ENCODE measurements around the gene TCP1. TPM values are rescaled to one million over a fixed set of nuclear protein-coding genes. Genes with fewer than 3 reads are reported as not detected.
"Not testable (repeated sequence)": the region's sequence is repeated elsewhere in the genome, so short reads cannot be mapped to it uniquely, and the experiment has no call there.

TCP1 gene
- total RNA-seq, 4 donors from 2014 or later = 103 to 140 (median 121) TPM

DNA sequence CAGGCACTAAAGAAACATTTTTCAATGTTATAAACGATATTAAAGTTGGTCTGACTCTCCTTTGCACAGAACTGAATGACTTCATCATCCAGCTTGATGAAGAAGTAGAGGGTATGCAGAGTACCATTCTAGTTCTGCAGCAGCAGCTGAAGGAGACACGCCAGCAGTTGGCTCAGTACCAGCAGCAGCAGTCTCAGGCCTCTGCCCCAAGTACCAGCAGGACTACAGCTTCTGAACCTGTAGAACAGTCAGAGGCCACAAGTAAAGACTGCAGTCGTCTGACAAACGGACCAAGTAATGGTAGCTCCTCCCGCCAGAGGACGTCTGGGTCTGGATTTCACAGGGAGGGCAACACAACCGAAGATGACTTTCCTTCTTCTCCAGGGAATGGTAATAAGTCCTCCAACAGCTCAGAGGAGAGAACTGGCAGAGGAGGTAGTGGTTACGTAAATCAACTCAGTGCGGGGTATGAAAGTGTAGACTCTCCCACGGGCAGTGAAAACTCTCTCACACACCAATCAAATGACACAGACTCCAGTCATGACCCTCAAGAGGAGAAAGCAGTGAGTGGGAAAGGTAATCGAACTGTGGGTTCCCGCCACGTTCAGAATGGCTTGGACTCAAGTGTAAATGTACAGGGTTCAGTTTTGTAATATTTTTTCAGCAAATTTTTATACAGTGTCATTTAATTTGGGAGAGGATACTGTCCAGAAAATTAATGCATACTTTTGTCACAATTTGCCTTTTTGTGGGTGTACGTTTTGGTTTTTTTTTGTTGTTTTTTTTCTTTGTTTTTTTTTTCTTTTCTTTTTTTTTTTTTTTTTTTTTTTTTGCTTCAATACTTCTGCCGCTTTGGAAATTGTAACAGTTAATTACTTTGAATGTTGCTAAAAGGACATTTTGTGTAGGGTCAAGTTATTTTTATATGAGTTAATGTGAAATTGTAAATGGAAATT, 34.2 kb downstream of the TCP1 start:
- intact Hi-C loops (cut with DNase I) = no loop called here
- DNase-seq (ENCODE audit: extremely low spot score) = no peak

GRCh38 chr6:159754401-159754800, 35.0 kb downstream of the TCP1 start:
- 83% methylated on average over 2 of the region's 2 CpGs for WGBS

More for the DNA sequence above, 34.2 kb downstream of the TCP1 start:
- H3K27me3 ChIP-seq = no peaks in the 10 kb centered on the region
- 71% methylated on average over 15 of the region's 15 CpGs for WGBS
- TF ChIP-seq EP300 (IDR thresholded peaks at IDR 0.05) = no peak
- no peak for TF ChIP-seq POLR2A (IDR thresholded peaks at IDR 0.05; ENCODE audit: low read depth)
- no peak for TF ChIP-seq CTCF (IDR thresholded peaks at IDR 0.05)
- TF ChIP-seq POLR2AphosphoS5 (IDR thresholded peaks at IDR 0.05) = no peak
- no peak overlapping the region for H3K27ac ChIP-seq (replicated peaks in 1 of 4)
- peaks cover 5 to 82% (median 69%) of the 10 kb centered on the region in 4 donors for H3K36me3 ChIP-seq
- no peak overlapping the region for H3K4me3 ChIP-seq
- peaks cover 0 to 11% (median 4%) of the 10 kb centered on the region in 4 donors for H3K4me1 ChIP-seq
- no peaks in the 10 kb centered on the region for H3K9me3 ChIP-seq

DNA sequence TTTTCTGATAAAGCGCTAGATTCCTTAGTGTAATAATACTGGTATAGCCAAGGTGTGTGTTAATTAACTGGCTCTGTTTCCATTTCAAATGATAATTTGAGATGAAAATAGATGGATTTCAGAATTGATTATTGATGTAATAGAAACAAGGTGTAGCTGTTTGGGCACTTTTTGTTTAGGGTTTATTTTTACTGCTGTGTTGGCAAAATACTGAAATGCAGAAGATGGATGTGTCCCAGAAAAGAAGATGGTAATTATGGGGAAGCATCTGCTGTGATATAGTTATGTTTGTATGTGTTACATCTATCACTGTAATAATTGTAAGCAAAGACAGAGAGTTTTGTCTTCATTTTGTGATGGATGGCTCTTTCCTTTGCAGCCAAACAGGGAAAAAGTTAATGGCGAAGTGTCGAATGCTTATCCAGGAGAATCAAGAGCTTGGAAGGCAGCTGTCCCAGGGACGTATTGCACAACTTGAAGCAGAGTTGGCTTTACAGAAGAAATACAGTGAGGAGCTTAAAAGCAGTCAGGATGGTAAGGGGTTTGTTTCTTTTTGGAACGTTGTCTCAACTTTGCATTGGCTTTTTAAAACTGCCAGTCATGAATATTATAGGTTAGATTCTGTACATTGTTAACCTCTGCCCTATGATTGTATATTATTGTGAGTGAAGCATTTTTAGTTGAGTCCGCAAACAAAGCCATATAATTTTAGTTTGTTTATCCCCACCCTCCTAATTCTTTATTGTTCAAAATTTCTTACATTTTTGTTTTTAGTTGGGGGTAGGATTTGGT, 36.1 kb downstream of the TCP1 start:
- no peak for TF ChIP-seq EP300 (IDR thresholded peaks at IDR 0.05)
- no peak for TF ChIP-seq CTCF (IDR thresholded peaks at IDR 0.05)
- TF ChIP-seq POLR2A (IDR thresholded peaks at IDR 0.05; ENCODE audit: low read depth) = no peak
- no peak for TF ChIP-seq POLR2AphosphoS5 (IDR thresholded peaks at IDR 0.05)
- Histone ChIP-seq H3K27ac (replicated peaks in 1 of 4) (no peak overlapping the region), H3K27me3 (no peaks in the 10 kb centered on the region), H3K9me3 (no peaks in the 10 kb centered on the region), H3K4me3 (no peak overlapping the region), H3K36me3 (peaks cover 21 to 96% (median 79%) of the 10 kb centered on the region in 4 donors), H3K4me1 (peaks cover 0 to 9% (median 0%) of the 10 kb centered on the region in 4 donors)
- 85% methylated on average over 6 of the region's 6 CpGs for WGBS
- DNase-seq (ENCODE audit: extremely low spot score) = no peak
- intact Hi-C loops (cut with DNase I) = no loop called here

More at GRCh38 chr6:159754401-159754800, 35.0 kb downstream of the TCP1 start:
- no peak for DNase-seq (ENCODE audit: extremely low spot score)
- Histone ChIP-seq H3K4me1 (peaks cover 0 to 9% (median 0%) of the 10 kb centered on the region in 4 donors), H3K4me3 (no peak overlapping the region), H3K27ac (replicated peaks in 1 of 4) (no peak overlapping the region), H3K9me3 (no peaks in the 10 kb centered on the region), H3K27me3 (no peaks in the 10 kb centered on the region), H3K36me3 (peaks cover 11 to 90% (median 77%) of the 10 kb centered on the region in 4 donors)
- no peak for TF ChIP-seq CTCF (IDR thresholded peaks at IDR 0.05)
- TF ChIP-seq POLR2AphosphoS5 (IDR thresholded peaks at IDR 0.05) = no peak
- TF ChIP-seq EP300 (IDR thresholded peaks at IDR 0.05) = no peak
- TF ChIP-seq POLR2A (IDR thresholded peaks at IDR 0.05; ENCODE audit: low read depth) = no peak
- intact Hi-C loops (cut with DNase I) = no loop called here

DNA sequence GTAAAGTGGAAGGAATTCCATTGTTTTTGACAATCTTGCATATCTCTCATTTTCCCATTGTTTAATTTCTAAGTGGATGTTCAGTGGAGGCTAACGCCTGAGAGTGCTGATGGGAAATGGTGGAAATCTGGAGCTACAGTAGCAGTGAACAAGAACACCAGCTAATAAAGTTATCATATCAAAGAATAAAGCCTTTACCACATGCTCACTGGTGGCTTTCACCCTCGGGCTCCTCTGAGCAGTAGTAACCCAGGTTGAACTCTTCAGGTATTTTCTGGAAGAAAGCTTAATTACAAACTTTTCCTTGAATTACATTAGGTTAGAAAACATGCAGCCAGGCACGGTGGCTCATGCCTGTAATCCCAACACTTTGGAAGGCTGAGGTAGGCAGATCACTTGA, 38.0 kb downstream of the TCP1 start:
- intact Hi-C loops (cut with DNase I) = no loop called here
- no peak for DNase-seq (ENCODE audit: extremely low spot score)
- Histone ChIP-seq H3K9me3 (no peaks in the 10 kb centered on the region), H3K27me3 (no peaks in the 10 kb centered on the region), H3K36me3 (peaks cover 27 to 96% (median 77%) of the 10 kb centered on the region in 4 donors), H3K27ac (replicated peaks in 1 of 4) (no peak overlapping the region), H3K4me3 (no peak overlapping the region), H3K4me1 (peaks cover 0 to 9% (median 0%) of the 10 kb centered on the region in 4 donors)
- TF ChIP-seq POLR2AphosphoS5 (IDR thresholded peaks at IDR 0.05) (no peak), CTCF (IDR thresholded peaks at IDR 0.05) (no peak), EP300 (IDR thresholded peaks at IDR 0.05) (no peak)
- WGBS = 82% methylated on average over 3 of the region's 3 CpGs

DNA sequence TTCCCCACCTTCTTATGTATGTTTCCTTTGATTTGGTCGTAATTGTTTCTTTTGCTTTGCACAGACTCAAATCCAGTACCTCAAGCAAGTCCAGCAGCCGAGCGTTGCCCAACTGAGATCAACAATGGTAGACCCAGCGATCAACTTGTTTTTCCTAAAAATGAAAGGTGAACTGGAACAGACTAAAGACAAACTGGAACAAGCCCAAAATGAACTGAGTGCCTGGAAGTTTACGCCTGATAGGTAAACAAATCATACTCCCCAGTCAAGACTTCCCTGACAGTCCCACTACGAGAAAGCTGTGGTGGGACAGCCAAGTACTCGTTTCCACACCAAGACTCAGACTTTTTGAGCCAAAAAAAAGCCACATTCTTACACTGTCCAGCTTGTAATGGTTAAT, 41.3 kb downstream of the TCP1 start:
- intact Hi-C loops (cut with DNase I); H3K9me3 ChIP-seq; H3K27me3 ChIP-seq; DNase-seq (ENCODE audit: extremely low spot score); H3K4me1 ChIP-seq; H3K4me3 ChIP-seq; H3K27ac ChIP-seq (replicated peaks in 1 of 4): not testable (repeated sequence)
- peaks cover 53 to 97% (median 83%) of the 10 kb centered on the region in 4 donors for H3K36me3 ChIP-seq
- 79% methylated on average over 7 of the region's 7 CpGs for WGBS
